Neural cell (in vitro differentiated cells): ENCODE data around the gene PDE4D. TPM values are rescaled to one million over a fixed set of nuclear protein-coding genes. Genes with fewer than 3 reads are reported as not detected.

Experiments used
- H2AFZ ChIP-seq: fragments of 200-600, 300-800 bp; sonication (generic), shearing (Covaris generic); 2 replicates; pipeline ENCODE4 v1.6.0; 2014; ENCODE audit warnings: low read depth, mild to moderate bottlenecking, antibody characterized with exemption, low read length, moderate library complexity
- H3F3A ChIP-seq: fragments of 200-600 bp; shearing (Covaris generic); 2 replicates; pipeline ENCODE4 v1.6.1; 2016; ENCODE audit warnings: mild to moderate bottlenecking, moderate library complexity, mixed read lengths, antibody characterized with exemption, low read length; ENCODE audit not compliant: insufficient read depth, poor library complexity, severe bottlenecking
- H3K27ac ChIP-seq: fragments of 200-600, 300-800 bp; sonication (generic), shearing (Covaris generic); 2 replicates; pipeline ENCODE4 v1.5.1; 2014; ENCODE audit warnings: mild to moderate bottlenecking, low read length, moderate library complexity
- H3K27me3 ChIP-seq: fragments of 300-800, 200-600 bp; sonication (generic), shearing (Covaris generic); 2 replicates; pipeline ENCODE4 v1.6.0; 2014; ENCODE audit warnings: mild to moderate bottlenecking, low read depth, low read length, moderate library complexity; ENCODE audit not compliant: insufficient read depth
- H3K36me3 ChIP-seq: fragments of 300-800, 200-600 bp; sonication (generic), shearing (Covaris generic); 2 replicates; pipeline ENCODE4 v1.5.1; 2014; ENCODE audit warnings: mild to moderate bottlenecking, antibody characterized with exemption, low read length, moderate library complexity; ENCODE audit not compliant: insufficient read depth
- H3K4me2 ChIP-seq: fragments of 300-800, 200-600 bp; sonication (generic), shearing (Covaris generic); 2 replicates; pipeline ENCODE4 v1.6.0; 2014; ENCODE audit warnings: mild to moderate bottlenecking, low read length
- H3K4me3 ChIP-seq: fragments of 300-800, 200-600 bp; sonication (generic), shearing (Covaris generic); 2 replicates; pipeline ENCODE4 v1.5.1; 2014; ENCODE audit warnings: mild to moderate bottlenecking, low read length, moderate library complexity
- H3K79me2 ChIP-seq: fragments of 200-600 bp; shearing (Covaris generic); replicated peaks from 2 replicates; pipeline ENCODE4 v1.6.0; 2014; ENCODE audit warnings: mild to moderate bottlenecking, low read length, moderate library complexity; ENCODE audit not compliant: insufficient read depth
- H3K9ac ChIP-seq: fragments of 300-800, 200-600 bp; sonication (generic), shearing (Covaris generic); 2 replicates; pipeline ENCODE4 v1.6.1; 2016; ENCODE audit warnings: mild to moderate bottlenecking, low read length, mixed read lengths
- H3K9me2 ChIP-seq: fragments of 200-600 bp; shearing (Covaris generic); 2 replicates; pipeline ENCODE4 v1.6.1; 2016; ENCODE audit warnings: mild to moderate bottlenecking, low read length, mixed read lengths; ENCODE audit not compliant: insufficient read depth
- H3K9me3 ChIP-seq: fragments of 200-600, 300-800 bp; sonication (generic), shearing (Covaris generic); 2 replicates; pipeline ENCODE4 v1.6.1; 2016; ENCODE audit warnings: mild to moderate bottlenecking, mixed run types, low read length, moderate library complexity, mixed read lengths
- H4K20me1 ChIP-seq: fragments of 200-600 bp; shearing (Covaris generic); 2 replicates; pipeline ENCODE4 v1.6.1; 2016; ENCODE audit warnings: mild to moderate bottlenecking, mixed run types; ENCODE audit not compliant: insufficient read depth
- EP300 ChIP-seq: fragments of 450-650 bp; conservative IDR thresholded peaks from 2 replicates; pipeline ENCODE4 v1.6.1; 2014; ENCODE audit warnings: antibody characterized with exemption, mild to moderate bottlenecking, moderate library complexity; ENCODE audit not compliant: poor library complexity, severe bottlenecking
- EZH2 ChIP-seq: fragments of 200-600, 300-800 bp; shearing (Covaris generic), sonication (generic); IDR thresholded peaks from 2 replicates; pipeline ENCODE4 v1.6.1; 2014; ENCODE audit warnings: antibody characterized with exemption, low read length, borderline replicate concordance, mild to moderate bottlenecking; ENCODE audit not compliant: insufficient read depth, poor library complexity, severe bottlenecking
- MXI1 ChIP-seq: fragments of 450-650 bp; conservative IDR thresholded peaks from 2 replicates; pipeline ENCODE4 v1.6.1; 2014; ENCODE audit warnings: antibody characterized with exemption, mild to moderate bottlenecking; ENCODE audit not compliant: poor library complexity, severe bottlenecking
- POLR2AphosphoS5 ChIP-seq: IDR thresholded peaks from 2 replicates; pipeline ENCODE4 v1.6.1; 2012
- RAD21 ChIP-seq: fragments of 450-650 bp; conservative IDR thresholded peaks from 2 replicates; pipeline ENCODE4 v1.6.1; 2014; ENCODE audit warnings: antibody characterized with exemption, mild to moderate bottlenecking, moderate library complexity
- SMC3 ChIP-seq: fragments of 450-650 bp; conservative IDR thresholded peaks from 2 replicates; pipeline ENCODE4 v1.6.1; 2014; ENCODE audit warnings: antibody characterized with exemption, mild to moderate bottlenecking, moderate library complexity; ENCODE audit not compliant: poor library complexity
- TAF1 ChIP-seq: IDR thresholded peaks from 2 replicates; pipeline ENCODE4 v1.6.1; 2012; ENCODE audit warnings: low read depth
- polyA plus RNA-seq: library from polyadenylated mRNA; depleted of rRNA; stranded (reverse); fragments of >200 nt; gene quantifications from 2 replicates; pipeline ENCODE4 v1.2.3, GENCODE V29; 2014
- TF ChIP-seq, protein P1 (sequence below): IDR thresholded peaks from 2 replicates; pipeline ENCODE4 v1.6.1; 2012; ENCODE audit warnings: borderline replicate concordance
- TF ChIP-seq, protein P2 (sequence below): fragments of 450-650 bp; IDR thresholded peaks from 2 replicates; pipeline ENCODE4 v1.5.1; 2014; ENCODE audit warnings: antibody characterized with exemption, mild to moderate bottlenecking, moderate library complexity; ENCODE audit not compliant: poor library complexity, severe bottlenecking

Gene PDE4D
- polyA plus RNA-seq, 1 donor from 2014 or later = 42.8 TPM

DNA sequence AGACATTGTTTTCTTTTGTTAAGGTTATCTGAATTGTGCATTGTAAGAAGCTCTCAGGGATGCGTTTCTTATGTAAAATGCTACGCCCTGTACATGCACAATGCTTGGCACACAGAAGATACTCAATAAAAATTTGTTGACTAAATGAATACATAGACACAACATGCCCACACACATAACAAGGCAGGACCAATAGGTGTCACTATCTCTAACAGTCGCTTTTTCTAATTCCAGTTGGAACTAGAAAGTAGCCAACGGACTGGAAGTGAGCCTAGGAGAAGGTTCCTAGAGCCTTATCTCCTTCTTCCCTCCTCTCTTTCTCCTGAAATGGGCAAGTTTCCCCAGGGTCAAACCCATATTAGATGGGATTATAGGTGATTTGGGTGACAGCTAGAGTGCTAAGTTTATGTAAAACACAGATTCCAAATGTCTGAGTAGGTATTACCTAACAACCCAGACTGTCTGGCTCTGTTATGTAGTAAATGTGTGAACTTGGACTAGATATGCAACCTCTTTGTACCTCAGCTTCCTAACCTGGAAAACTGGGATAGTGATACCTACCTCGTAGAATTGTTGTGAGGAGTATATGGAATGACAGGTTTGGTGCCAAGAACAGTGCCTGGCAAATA is 707.7 kb downstream of the PDE4D start:
- Histone ChIP-seq H2AFZ (no peak overlapping the region), H3K9ac (no peak overlapping the region), H3K27me3 (no peaks in the 10 kb centered on the region), H4K20me1 (no peaks in the 10 kb centered on the region), H3K4me3 (no peak overlapping the region), H3K79me2 (no peaks in the 10 kb centered on the region), H3K27ac (no peak overlapping the region), H3K9me3 (no peaks in the 10 kb centered on the region), H3K36me3 (no peaks in the 10 kb centered on the region), H3K4me2 (no peak overlapping the region), H3K9me2 (no peaks in the 10 kb centered on the region), H3F3A (no peaks in the 10 kb centered on the region)
- TF ChIP-seq POLR2AphosphoS5 (no peak), TAF1 (no peak), EP300 (no peak)

DNA sequence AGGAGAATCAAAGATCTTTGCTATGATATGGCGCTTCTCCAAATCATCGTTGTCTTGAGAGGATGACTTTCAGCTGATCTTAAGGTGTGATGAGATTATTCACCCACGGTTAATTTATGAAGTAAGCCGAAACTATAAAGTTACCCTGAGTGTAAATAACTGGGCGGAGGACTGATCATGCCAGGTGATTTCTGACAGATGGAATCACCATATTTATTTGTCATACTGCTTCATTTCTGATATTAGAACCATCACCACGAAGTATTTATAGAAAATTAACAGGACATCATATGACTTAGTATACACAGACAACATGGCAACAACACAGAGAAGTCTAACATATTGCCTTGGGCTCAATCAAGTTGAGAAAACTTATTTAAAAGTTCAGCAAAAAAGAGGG is 708.8 kb downstream of the PDE4D start:
- no peaks in the 10 kb centered on the region for H3K79me2 ChIP-seq
- H3K36me3 ChIP-seq = no peaks in the 10 kb centered on the region

More for the DNA sequence above, 708.8 kb downstream of the PDE4D start:
- Histone ChIP-seq H3K9me3 (no peaks in the 10 kb centered on the region), H3K9me2 (no peaks in the 10 kb centered on the region), H3K9ac (no peak overlapping the region), H3K27ac (no peak overlapping the region), H3K27me3 (no peaks in the 10 kb centered on the region), H3F3A (no peaks in the 10 kb centered on the region), H4K20me1 (no peaks in the 10 kb centered on the region), H3K4me3 (no peak overlapping the region), H3K4me2 (no peak overlapping the region), H2AFZ (no peak overlapping the region)
- TF ChIP-seq, protein P1, sequence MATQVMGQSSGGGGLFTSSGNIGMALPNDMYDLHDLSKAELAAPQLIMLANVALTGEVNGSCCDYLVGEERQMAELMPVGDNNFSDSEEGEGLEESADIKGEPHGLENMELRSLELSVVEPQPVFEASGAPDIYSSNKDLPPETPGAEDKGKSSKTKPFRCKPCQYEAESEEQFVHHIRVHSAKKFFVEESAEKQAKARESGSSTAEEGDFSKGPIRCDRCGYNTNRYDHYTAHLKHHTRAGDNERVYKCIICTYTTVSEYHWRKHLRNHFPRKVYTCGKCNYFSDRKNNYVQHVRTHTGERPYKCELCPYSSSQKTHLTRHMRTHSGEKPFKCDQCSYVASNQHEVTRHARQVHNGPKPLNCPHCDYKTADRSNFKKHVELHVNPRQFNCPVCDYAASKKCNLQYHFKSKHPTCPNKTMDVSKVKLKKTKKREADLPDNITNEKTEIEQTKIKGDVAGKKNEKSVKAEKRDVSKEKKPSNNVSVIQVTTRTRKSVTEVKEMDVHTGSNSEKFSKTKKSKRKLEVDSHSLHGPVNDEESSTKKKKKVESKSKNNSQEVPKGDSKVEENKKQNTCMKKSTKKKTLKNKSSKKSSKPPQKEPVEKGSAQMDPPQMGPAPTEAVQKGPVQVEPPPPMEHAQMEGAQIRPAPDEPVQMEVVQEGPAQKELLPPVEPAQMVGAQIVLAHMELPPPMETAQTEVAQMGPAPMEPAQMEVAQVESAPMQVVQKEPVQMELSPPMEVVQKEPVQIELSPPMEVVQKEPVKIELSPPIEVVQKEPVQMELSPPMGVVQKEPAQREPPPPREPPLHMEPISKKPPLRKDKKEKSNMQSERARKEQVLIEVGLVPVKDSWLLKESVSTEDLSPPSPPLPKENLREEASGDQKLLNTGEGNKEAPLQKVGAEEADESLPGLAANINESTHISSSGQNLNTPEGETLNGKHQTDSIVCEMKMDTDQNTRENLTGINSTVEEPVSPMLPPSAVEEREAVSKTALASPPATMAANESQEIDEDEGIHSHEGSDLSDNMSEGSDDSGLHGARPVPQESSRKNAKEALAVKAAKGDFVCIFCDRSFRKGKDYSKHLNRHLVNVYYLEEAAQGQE = no peak
- TF ChIP-seq POLR2AphosphoS5 (no peak), EZH2 (no peak), EP300 (no peak), MXI1 (no peak), RAD21 (no peak), TAF1 (no peak), SMC3 (no peak)
- TF ChIP-seq, protein P2, sequence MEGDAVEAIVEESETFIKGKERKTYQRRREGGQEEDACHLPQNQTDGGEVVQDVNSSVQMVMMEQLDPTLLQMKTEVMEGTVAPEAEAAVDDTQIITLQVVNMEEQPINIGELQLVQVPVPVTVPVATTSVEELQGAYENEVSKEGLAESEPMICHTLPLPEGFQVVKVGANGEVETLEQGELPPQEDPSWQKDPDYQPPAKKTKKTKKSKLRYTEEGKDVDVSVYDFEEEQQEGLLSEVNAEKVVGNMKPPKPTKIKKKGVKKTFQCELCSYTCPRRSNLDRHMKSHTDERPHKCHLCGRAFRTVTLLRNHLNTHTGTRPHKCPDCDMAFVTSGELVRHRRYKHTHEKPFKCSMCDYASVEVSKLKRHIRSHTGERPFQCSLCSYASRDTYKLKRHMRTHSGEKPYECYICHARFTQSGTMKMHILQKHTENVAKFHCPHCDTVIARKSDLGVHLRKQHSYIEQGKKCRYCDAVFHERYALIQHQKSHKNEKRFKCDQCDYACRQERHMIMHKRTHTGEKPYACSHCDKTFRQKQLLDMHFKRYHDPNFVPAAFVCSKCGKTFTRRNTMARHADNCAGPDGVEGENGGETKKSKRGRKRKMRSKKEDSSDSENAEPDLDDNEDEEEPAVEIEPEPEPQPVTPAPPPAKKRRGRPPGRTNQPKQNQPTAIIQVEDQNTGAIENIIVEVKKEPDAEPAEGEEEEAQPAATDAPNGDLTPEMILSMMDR = no peak
